DND-41 (cell line): Measurements from ENCODE around the gene CYB5R3.

Experiments
- EZH2 ChIP-seq: IDR thresholded peaks from 3 replicates; pipeline ENCODE4 v1.6.1; 2012; ENCODE audit warnings: borderline replicate concordance, low read depth, mild to moderate bottlenecking, moderate library complexity, low read length, inconsistent platforms; ENCODE audit not compliant: severe bottlenecking
- TF ChIP-seq, protein P1 (sequence below): IDR thresholded peaks from 2 replicates; pipeline ENCODE4 v1.5.1; 2012; ENCODE audit warnings: borderline replicate concordance, low read length, moderate library complexity, mild to moderate bottlenecking; ENCODE audit not compliant: poor library complexity, severe bottlenecking; ENCODE audit errors: extremely low read depth

DNA sequence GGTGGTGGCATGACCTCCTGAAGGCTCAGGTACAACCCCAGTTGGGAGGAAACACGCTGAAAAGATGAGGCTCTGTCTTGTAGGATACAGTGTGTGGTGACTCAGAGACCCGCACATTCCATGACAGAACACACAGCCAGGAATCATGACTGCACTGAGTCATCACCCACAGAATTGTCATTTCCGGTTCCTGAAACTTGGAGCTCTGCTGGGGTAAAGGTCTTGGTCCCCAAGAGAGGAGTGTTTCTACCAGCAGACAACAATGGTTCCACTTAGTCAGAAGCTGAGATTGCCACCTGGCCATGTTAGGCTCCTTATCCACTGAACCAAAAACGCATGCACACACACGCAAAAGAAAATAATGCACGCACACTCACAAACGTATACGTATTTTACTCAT is 31.5 kb upstream of the CYB5R3 start:
- no peak for TF ChIP-seq EZH2
- TF ChIP-seq, protein P1, sequence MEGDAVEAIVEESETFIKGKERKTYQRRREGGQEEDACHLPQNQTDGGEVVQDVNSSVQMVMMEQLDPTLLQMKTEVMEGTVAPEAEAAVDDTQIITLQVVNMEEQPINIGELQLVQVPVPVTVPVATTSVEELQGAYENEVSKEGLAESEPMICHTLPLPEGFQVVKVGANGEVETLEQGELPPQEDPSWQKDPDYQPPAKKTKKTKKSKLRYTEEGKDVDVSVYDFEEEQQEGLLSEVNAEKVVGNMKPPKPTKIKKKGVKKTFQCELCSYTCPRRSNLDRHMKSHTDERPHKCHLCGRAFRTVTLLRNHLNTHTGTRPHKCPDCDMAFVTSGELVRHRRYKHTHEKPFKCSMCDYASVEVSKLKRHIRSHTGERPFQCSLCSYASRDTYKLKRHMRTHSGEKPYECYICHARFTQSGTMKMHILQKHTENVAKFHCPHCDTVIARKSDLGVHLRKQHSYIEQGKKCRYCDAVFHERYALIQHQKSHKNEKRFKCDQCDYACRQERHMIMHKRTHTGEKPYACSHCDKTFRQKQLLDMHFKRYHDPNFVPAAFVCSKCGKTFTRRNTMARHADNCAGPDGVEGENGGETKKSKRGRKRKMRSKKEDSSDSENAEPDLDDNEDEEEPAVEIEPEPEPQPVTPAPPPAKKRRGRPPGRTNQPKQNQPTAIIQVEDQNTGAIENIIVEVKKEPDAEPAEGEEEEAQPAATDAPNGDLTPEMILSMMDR = no peak
